Gastrocnemius medialis (tissue), 4 donors: ENCODE results near the gene SCML1. TPM values are rescaled to one million over a fixed set of nuclear protein-coding genes. Genes with fewer than 3 reads are reported as not detected.
A peak's percentile ranks its signal among the peaks of the same experiment; 100 is the strongest.

Experiments used
- ATAC-seq, 2 donors: fragments of 150-250 bp; one replicate each; pipeline ENCODE4 v1.9.1; 2016
- DNase-seq, 2 donors: peaks; one replicate each; pipeline ENCODE4 v3.0.0-alpha.2; 2019
- H3K27ac ChIP-seq, 4 donors: fragments of 200-600 bp; sonication (generic); 1 replicate in 1 of 4; 2 replicates in 3 of 4; pipeline ENCODE4 v1.5.1; 2016 to 2018; ENCODE audit warnings: mild to moderate bottlenecking in 2 of 4, moderate library complexity in 1 of 4
- H3K27me3 ChIP-seq, 3 donors: fragments of 200-600 bp; sonication (generic) in 2 of 3; 1 replicate in 1 of 3; 2 replicates in 2 of 3; pipeline versions ENCODE4 v1.5.1 to v1.6.0; 2016 to 2019; ENCODE audit warnings: mild to moderate bottlenecking in 1 of 3, moderate library complexity in 1 of 3
- H3K36me3 ChIP-seq, 2 donors: fragments of 200-600 bp; sonication (generic) in 1 of 2; one replicate each; pipeline ENCODE4 v1.5.1; 2017 to 2018
- H3K4me1 ChIP-seq, 2 donors: fragments of 200-600 bp; sonication (generic) in 1 of 2; one replicate each; pipeline ENCODE4 v1.5.1; 2016 to 2017; ENCODE audit warnings: mild to moderate bottlenecking in 2 of 2
- H3K4me3 ChIP-seq, 4 donors: fragments of 200-600 bp; sonication (generic) in 3 of 4; 1 replicate in 1 of 4; 2 replicates in 3 of 4; pipeline ENCODE4 v1.5.1; 2016 to 2019; ENCODE audit warnings: mild to moderate bottlenecking in 2 of 4
- H3K9me3 ChIP-seq, 3 donors: fragments of 200-600 bp; sonication (generic) in 2 of 3; 1 replicate in 1 of 3; 2 replicates in 2 of 3; pipeline ENCODE4 v1.5.1; 2016 to 2019
- CTCF ChIP-seq, 5 experiments: fragments of 450-650 bp in 3 of 5; fragments of 200-600 bp in 2 of 5; sonication (generic) in 2 of 5; IDR thresholded peaks in 4 of 5; conservative IDR thresholded peaks in 1 of 5; 1 replicate in 4 of 5; 2 replicates in 1 of 5; pipeline ENCODE4 v1.5.1; 2016 to 2019; ENCODE audit warnings: antibody characterized with exemption in 5 of 5, mild to moderate bottlenecking in 3 of 5, moderate library complexity in 3 of 5
- POLR2A ChIP-seq, 2 donors: fragments of 450-650 bp; IDR thresholded peaks; one replicate each; pipeline ENCODE4 v1.6.1; 2017; ENCODE audit warnings: antibody characterized with exemption in 2 of 2, mild to moderate bottlenecking in 2 of 2, moderate library complexity in 2 of 2
- in situ Hi-C, 4 donors: fragments of 200-750 bp; cut with MboI; loops; one replicate each; pipeline versions ENCODE4 v1.15.0 to v1.8.0; 2017; ENCODE audit warnings: low sequenced_read_pairs in 4 of 4
- intact Hi-C: fragments of 100-400 bp; cut with DNase I; formaldehyde crosslinking; loops from one replicate; pipeline ENCODE4 v1.15.1; 2023; ENCODE audit warnings: low total_unique reads
- total RNA-seq, 4 donors: library from RNA; depleted of rRNA; stranded (reverse); fragments of >200 nt; gene quantifications; one replicate each; pipeline versions ENCODE4 v1.1.0 to v1.2.3, GENCODE V29; 2016

Gene SCML1
- total RNA-seq, 4 donors from 2014 or later, result 5.6 to 29.0 (median 5.8) TPM

- Histone ChIP-seq H3K4me3 (peak overlapping the region; percentile 65 to 77 (median 76)), H3K9me3 (no peaks in the 10 kb centered on the region), H3K27me3 (no peaks in the 10 kb centered on the region), H3K27ac (peak overlapping the region; percentile 88 to 98 (median 96)), H3K4me1 (peaks cover 10 to 28% of the 10 kb centered on the region in 2 donors), H3K36me3 (no peaks in the 10 kb centered on the region)
- no peak for ATAC-seq
- TF ChIP-seq POLR2A (IDR thresholded peaks at IDR 0.05) (no peak), CTCF (IDR thresholded peaks at IDR 0.05 in 4 of 5, conservative IDR thresholded peaks at IDR 0.05 in 1 of 5) (no peak)
- in situ Hi-C loops (no loop called here), intact Hi-C loops (loop anchor here (5.0 to 10.0 kb wide), 2 partner anchors 1150 to 1607 kb away; partner anchors contain the start of gene PDHA1)
- DNase-seq, result no peak
Observed at GRCh38 chrX:17737710-17737985, 355 bp downstream of the SCML1 start.

DNA sequence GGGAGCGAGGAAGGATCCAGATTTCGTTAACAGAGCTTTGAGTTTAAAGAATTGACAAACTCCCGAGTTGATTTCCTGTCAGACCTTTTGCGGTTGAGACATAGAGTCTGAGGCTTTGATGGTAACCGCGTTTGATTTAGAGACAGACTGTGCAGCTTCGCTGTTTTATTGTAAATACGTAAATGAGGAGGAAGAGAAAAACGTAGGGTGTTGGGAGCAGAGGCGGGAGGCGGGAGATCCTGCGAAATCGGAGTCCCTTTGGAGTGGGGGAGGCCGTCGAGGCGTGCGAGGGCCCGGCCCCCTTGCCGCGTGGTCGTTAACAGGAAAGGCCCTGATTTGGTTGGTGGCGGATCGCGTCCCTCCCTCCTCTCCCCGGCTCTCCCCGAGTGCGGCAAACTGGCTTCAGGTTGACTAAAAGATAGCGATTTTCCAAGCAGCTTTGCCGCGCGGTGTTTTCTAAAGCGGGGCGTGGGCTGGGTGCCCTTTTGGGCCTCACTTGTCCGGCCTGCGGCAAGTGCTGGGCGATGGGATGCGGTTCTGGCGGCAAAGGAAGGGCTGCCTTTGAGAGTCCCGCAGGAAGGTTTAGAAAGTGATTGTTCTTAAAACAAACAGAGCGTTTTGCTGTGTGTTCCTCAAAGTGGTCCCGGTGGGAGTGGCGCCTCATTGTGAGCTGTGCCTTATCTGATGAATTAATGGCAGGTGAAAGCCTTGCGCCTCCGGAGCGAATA lies 857 bp downstream of the SCML1 start:
- intact Hi-C loops, result loop anchor here (5.0 to 10.0 kb wide), 2 partner anchors 1149 to 1607 kb away; partner anchors contain the start of gene PDHA1
- DNase-seq, result peak; percentile 10 to 44
- in situ Hi-C loops, result no loop called here

DNA sequence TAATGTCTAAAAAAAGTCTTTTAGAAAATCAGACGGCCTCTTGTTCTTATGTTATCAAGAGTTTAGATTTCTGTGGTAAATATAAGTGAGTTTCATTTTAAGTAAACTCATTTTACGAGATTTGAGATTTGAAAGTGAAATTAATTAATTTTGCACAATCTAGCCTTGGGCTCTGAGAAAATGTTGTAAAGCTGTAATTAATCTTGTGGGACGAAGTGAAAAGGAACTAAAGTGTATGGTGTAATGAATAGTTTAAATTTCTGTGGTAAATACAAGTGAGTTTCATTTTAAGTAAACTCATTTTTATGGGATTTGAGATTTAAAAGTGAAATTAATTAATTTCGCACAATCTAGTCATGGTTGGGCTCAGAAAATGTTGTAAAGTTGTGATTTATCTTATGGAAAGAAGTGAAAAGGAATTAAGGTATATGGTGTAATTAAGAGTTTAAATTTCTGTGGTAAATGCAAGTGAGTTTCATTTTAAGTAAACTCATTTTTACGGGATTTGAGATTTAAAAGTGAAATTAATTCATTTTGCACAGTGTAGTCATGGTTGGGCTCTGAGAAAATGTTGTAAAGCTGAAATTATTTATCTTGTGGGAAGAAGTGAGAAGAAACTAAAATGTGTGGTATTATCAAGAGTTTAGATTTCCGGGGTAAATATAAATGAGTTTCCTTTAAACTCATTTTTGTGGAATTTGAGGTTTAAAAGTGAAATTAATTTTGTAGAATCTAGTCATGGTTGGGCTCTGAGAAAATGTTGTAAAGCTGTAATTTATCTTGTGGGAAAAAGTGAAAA lies 1.6 kb downstream of the SCML1 start:
- in situ Hi-C loops, result no loop called here
- no peak for ATAC-seq
- no peaks in the 10 kb centered on the region for H3K27me3 ChIP-seq

More for the DNA sequence above, 857 bp downstream of the SCML1 start:
- Histone ChIP-seq H3K36me3 (no peaks in the 10 kb centered on the region), H3K4me1 (peaks cover 14 to 33% of the 10 kb centered on the region in 2 donors), H3K27me3 (no peaks in the 10 kb centered on the region), H3K9me3 (no peaks in the 10 kb centered on the region), H3K4me3 (peak overlapping the region; percentile 65 to 77 (median 76)), H3K27ac (peak overlapping the region; percentile 88 to 98 (median 96))
- peak; percentile 12 to 24 for ATAC-seq
- TF ChIP-seq CTCF (IDR thresholded peaks at IDR 0.05 in 4 of 5, conservative IDR thresholded peaks at IDR 0.05 in 1 of 5), result no peak
- TF ChIP-seq POLR2A (IDR thresholded peaks at IDR 0.05), result no peak

More for the DNA sequence above, 1.6 kb downstream of the SCML1 start:
- TF ChIP-seq CTCF (IDR thresholded peaks at IDR 0.05 in 4 of 5, conservative IDR thresholded peaks at IDR 0.05 in 1 of 5) (no peak), POLR2A (IDR thresholded peaks at IDR 0.05) (no peak)
- H3K36me3 ChIP-seq, result no peaks in the 10 kb centered on the region
- H3K27ac ChIP-seq, result peak overlapping the region; percentile 88 to 98 (median 96)
- intact Hi-C loops, result loop anchor here (5.0 to 10.0 kb wide), 2 partner anchors 1148 to 1606 kb away; partner anchors contain the start of gene PDHA1
- H3K4me3 ChIP-seq, result peak overlapping the region; percentile 65 to 77 (median 76)
- peaks cover 19 to 39% of the 10 kb centered on the region in 2 donors for H3K4me1 ChIP-seq
- no peak for DNase-seq
- H3K9me3 ChIP-seq, result no peaks in the 10 kb centered on the region
